GM21786 (cell line): ENCODE results near the gene WDR83.
"Not testable (repeated sequence)": the region's sequence is repeated elsewhere in the genome, so short reads cannot be mapped to it uniquely, and the experiment has no call there.

Experiments used
- ATAC-seq: cut with Tn5 transposase; IDR thresholded peaks from one replicate; pipeline ENCODE4 v1.9.1; 2021; ENCODE audit not compliant: unreplicated experiment

The WDR83 gene

GRCh38 chr19:12655546-12655945 lies 11.1 kb upstream of the WDR83 start:
- ATAC-seq: no peak

GRCh38 chr19:12656899-12657571 lies 9.6 kb upstream of the WDR83 start:
- no peak for ATAC-seq

GRCh38 chr19:12657966-12658365 lies 8.6 kb upstream of the WDR83 start:
- no peak for ATAC-seq

- ATAC-seq: no peak
These were observed 5.6 kb upstream of the WDR83 start for GRCh38 chr19:12660980-12661379.

GRCh38 chr19:12664406-12665280 lies 2.0 kb upstream of the WDR83 start:
- ATAC-seq: no peak

GRCh38 chr19:12665281-12665573 lies 1.4 kb upstream of the WDR83 start:
- ATAC-seq: no peak

GRCh38 chr19:12665671-12666264 lies 839 bp upstream of the WDR83 start:
- ATAC-seq: no peak

GRCh38 chr19:12667731-12668302 lies 1.2 kb downstream of the WDR83 start:
- ATAC-seq: no peak

- no peak for ATAC-seq
These were observed 1.7 kb downstream of the WDR83 start for GRCh38 chr19:12668346-12668745.

GRCh38 chr19:12668932-12669269 lies 2.3 kb downstream of the WDR83 start:
- ATAC-seq: no peak

- ATAC-seq: no peak
These were observed 2.9 kb downstream of the WDR83 start for GRCh38 chr19:12669270-12670158.

- no peak for ATAC-seq
These were observed 3.7 kb downstream of the WDR83 start for GRCh38 chr19:12670159-12670928.

GRCh38 chr19:12672744-12673143 lies 6.1 kb downstream of the WDR83 start:
- no peak for ATAC-seq

GRCh38 chr19:12675399-12675798 lies 8.8 kb downstream of the WDR83 start:
- no peak for ATAC-seq

- no peak for ATAC-seq
These were observed 9.3 kb downstream of the WDR83 start for GRCh38 chr19:12675940-12676339.

GRCh38 chr19:12676384-12676792 lies 9.8 kb downstream of the WDR83 start:
- ATAC-seq: no peak

- ATAC-seq: no peak
These were observed 10.3 kb downstream of the WDR83 start for GRCh38 chr19:12676928-12677327.

- not testable (repeated sequence) for ATAC-seq
These were observed 11.4 kb downstream of the WDR83 start for GRCh38 chr19:12678039-12678438.

- ATAC-seq: no peak
These were observed 13.4 kb downstream of the WDR83 start for GRCh38 chr19:12680034-12680433.
